ENCODE results near the gene CACHD1.

DNA sequence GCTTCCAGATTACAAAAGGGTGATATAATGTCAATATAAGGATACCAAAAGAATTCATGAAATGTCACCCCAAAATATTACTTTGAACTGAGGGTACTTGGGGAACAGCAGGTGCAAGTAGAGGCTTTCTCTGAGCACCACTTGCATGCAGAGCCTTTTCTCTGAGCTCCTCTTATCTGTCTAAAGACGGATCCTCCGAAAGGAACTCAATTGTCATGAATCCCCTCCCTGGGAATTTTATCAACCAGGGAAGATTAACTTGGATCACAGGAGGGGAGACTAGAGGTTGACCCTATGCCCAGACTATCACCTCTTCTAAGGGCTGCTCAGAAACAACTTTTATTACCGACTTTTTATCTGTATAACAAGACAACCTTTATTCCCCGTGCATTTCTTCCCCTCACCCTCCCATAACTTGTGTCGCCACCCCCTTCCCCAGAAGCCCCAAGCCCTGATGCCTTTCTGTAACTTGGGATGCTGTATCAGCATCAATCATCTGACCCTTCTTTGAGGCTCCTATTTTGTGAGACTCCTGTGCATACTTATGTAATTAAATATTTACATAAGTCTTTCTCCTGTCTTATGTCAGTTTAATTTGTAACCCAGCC lies 94.1 kb downstream of the CACHD1 start:
- no peak for TF ChIP-seq POLR2A (IDR thresholded peaks at IDR 0.05; ENCODE audit: extremely low read depth, insufficient read length)
- TF ChIP-seq, protein P1, sequence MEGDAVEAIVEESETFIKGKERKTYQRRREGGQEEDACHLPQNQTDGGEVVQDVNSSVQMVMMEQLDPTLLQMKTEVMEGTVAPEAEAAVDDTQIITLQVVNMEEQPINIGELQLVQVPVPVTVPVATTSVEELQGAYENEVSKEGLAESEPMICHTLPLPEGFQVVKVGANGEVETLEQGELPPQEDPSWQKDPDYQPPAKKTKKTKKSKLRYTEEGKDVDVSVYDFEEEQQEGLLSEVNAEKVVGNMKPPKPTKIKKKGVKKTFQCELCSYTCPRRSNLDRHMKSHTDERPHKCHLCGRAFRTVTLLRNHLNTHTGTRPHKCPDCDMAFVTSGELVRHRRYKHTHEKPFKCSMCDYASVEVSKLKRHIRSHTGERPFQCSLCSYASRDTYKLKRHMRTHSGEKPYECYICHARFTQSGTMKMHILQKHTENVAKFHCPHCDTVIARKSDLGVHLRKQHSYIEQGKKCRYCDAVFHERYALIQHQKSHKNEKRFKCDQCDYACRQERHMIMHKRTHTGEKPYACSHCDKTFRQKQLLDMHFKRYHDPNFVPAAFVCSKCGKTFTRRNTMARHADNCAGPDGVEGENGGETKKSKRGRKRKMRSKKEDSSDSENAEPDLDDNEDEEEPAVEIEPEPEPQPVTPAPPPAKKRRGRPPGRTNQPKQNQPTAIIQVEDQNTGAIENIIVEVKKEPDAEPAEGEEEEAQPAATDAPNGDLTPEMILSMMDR (IDR thresholded peaks at IDR 0.05; ENCODE audit: low read depth, low read length), result no peak

Data from NB4 (cell line).